Uterus (tissue), 4 donors: ENCODE data around the gene B4GALT4. TPM values are rescaled to one million over a fixed set of nuclear protein-coding genes. Genes with fewer than 3 reads are reported as not detected.
A peak's percentile ranks its signal among the peaks of the same experiment; 100 is the strongest.
"Not testable (repeated sequence)": the region's sequence is repeated elsewhere in the genome, so short reads cannot be mapped to it uniquely, and the experiment has no call there.

ENCODE experiments used
- DNase-seq, 2 donors: peaks; one replicate each; pipeline ENCODE4 v3.0.0-alpha.2; 2019 to 2020
- H3K27ac ChIP-seq, 2 donors: fragments of 200-600 bp; sonication (generic); 1 replicate in 1 of 2; 2 replicates in 1 of 2; pipeline ENCODE4 v1.5.1; 2016 to 2018
- H3K27me3 ChIP-seq, 2 donors: fragments of 200-600 bp; sonication (generic); one replicate each; pipeline ENCODE4 v1.5.1; 2018 to 2019; ENCODE audit warnings: control low read depth in 1 of 2
- H3K36me3 ChIP-seq, 2 donors: fragments of 200-600 bp; sonication (generic); one replicate each; pipeline ENCODE4 v1.5.1; 2019; ENCODE audit warnings: control low read depth in 1 of 2
- H3K4me1 ChIP-seq, 2 donors: fragments of 200-600 bp; sonication (generic); one replicate each; pipeline ENCODE4 v1.5.1; 2018 to 2019; ENCODE audit warnings: control low read depth in 1 of 2
- H3K4me3 ChIP-seq, 2 donors: fragments of 200-600 bp; sonication (generic); 1 replicate in 1 of 2; 2 replicates in 1 of 2; pipeline ENCODE4 v1.5.1; 2018 to 2019; ENCODE audit warnings: mild to moderate bottlenecking in 1 of 2
- H3K9me3 ChIP-seq, 2 donors: fragments of 200-600 bp; sonication (generic); one replicate each; pipeline ENCODE4 v1.5.1; 2019; ENCODE audit warnings: control low read depth in 1 of 2
- POLR2A ChIP-seq, 2 donors: fragments of 450-650 bp; IDR thresholded peaks; one replicate each; pipeline ENCODE4 v1.6.1; 2016; ENCODE audit warnings: antibody characterized with exemption in 2 of 2, mild to moderate bottlenecking in 1 of 2, moderate library complexity in 1 of 2
- intact Hi-C: fragments of 100-400 bp; cut with DNase I; formaldehyde crosslinking; loops from one replicate; pipeline ENCODE4 v1.15.1; 2023; ENCODE audit warnings: low total_unique reads
- total RNA-seq, 4 donors: library from RNA; depleted of rRNA in 3 of 4; stranded (reverse); fragments of >200 nt in 3 of 4; gene quantifications; one replicate each; pipeline versions ENCODE4 v1.1.0 to v1.2.4, GENCODE V29; 2014 to 2023
- TF ChIP-seq, protein P1 (sequence below), 4 experiments: fragments of 200-600 bp in 2 of 4; fragments of 450-650 bp in 2 of 4; sonication (generic) in 2 of 4; IDR thresholded peaks; one replicate each; pipeline ENCODE4 v1.5.1; 2016 to 2019; ENCODE audit warnings: antibody characterized with exemption in 4 of 4, mild to moderate bottlenecking in 2 of 4, moderate library complexity in 1 of 4
- donor health status: DM: yes; HTN: yes; CAD: no.

Gene B4GALT4
- total RNA-seq, 4 donors from 2014 or later, result 21.6 to 74.1 (median 49.8) TPM

DNA sequence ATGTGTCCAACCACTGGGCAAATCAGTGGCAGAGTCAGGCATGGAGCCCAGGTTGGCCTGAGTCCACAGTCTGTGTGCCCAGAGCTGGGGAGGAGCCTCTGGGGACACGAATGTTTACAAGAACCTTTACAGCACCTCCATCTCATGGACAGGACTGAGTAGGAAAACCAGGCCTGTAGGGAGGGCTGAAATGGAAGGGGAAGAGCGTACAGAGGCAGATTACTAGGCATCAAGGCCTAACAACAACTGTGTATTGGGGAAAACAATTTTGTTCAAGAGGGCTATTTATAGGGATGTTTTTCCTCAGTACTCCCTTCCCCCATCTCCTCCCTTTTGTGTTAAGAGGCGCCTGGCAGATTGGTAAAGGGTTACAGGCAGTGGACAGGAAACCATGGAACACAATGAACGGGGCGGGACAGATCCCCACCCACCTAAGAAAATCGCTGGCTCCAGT lies 38.5 kb upstream of the B4GALT4 start:
- no peaks in the 10 kb centered on the region for H3K36me3 ChIP-seq
- no peak for TF ChIP-seq POLR2A (IDR thresholded peaks at IDR 0.05)
- TF ChIP-seq, protein P1, sequence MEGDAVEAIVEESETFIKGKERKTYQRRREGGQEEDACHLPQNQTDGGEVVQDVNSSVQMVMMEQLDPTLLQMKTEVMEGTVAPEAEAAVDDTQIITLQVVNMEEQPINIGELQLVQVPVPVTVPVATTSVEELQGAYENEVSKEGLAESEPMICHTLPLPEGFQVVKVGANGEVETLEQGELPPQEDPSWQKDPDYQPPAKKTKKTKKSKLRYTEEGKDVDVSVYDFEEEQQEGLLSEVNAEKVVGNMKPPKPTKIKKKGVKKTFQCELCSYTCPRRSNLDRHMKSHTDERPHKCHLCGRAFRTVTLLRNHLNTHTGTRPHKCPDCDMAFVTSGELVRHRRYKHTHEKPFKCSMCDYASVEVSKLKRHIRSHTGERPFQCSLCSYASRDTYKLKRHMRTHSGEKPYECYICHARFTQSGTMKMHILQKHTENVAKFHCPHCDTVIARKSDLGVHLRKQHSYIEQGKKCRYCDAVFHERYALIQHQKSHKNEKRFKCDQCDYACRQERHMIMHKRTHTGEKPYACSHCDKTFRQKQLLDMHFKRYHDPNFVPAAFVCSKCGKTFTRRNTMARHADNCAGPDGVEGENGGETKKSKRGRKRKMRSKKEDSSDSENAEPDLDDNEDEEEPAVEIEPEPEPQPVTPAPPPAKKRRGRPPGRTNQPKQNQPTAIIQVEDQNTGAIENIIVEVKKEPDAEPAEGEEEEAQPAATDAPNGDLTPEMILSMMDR (IDR thresholded peaks at IDR 0.05), result no peak
- no peaks in the 10 kb centered on the region for H3K9me3 ChIP-seq
- no peak overlapping the region for H3K4me3 ChIP-seq
- intact Hi-C loops, result no loop called here
- H3K4me1 ChIP-seq, result no peaks in the 10 kb centered on the region
- peak overlapping the region; percentile 65 to 66 for H3K27ac ChIP-seq
- no peaks in the 10 kb centered on the region for H3K27me3 ChIP-seq
- DNase-seq, result peak; percentile 28 to 51

DNA sequence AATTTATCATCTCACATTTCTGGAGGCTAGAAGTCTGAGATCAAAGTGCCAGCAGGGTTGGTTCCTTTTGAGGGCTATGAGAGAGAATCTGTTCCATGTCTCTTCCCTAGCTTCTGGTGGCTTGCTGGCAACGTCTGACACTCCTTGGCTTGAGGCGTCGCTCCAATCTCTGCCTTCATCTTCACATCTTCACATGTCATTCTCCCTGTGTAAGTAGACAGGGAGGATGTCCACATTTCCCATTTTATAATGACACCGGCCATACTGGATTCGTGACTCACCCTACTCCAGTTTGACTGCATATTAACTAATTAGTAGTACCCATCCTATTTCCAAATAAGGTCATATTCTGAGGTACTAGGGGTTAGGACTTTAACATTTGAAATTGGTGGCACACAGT lies 36.0 kb upstream of the B4GALT4 start:
- Histone ChIP-seq H3K27ac (no peak overlapping the region), H3K36me3 (no peaks in the 10 kb centered on the region), H3K4me1 (no peaks in the 10 kb centered on the region), H3K27me3 (no peaks in the 10 kb centered on the region), H3K9me3 (no peaks in the 10 kb centered on the region), H3K4me3 (no peak overlapping the region)
- DNase-seq, result no peak
- no peak for TF ChIP-seq POLR2A (IDR thresholded peaks at IDR 0.05)
- TF ChIP-seq, protein P1 (IDR thresholded peaks at IDR 0.05), result no peak
- intact Hi-C loops, result no loop called here

DNA sequence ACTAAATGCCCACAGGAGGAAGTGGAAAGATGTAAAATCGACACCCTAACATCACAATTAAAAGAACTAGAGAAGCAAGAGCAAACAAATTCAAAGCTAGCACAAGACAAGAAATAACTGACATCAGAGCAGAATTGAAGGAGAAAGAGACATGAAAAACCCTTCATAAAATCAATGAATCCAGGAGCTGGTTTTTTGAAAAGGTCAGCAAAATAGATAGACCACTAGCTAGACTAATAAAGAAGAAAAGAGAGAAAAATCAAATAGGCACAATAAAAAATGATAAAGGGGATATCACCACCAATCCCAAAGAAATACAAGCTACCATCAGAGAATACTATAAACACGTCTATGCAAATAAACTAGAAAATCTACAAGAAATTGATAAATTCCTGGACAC lies 29.5 kb upstream of the B4GALT4 start:
- H3K9me3 ChIP-seq, DNase-seq, H3K36me3 ChIP-seq, H3K27me3 ChIP-seq, H3K27ac ChIP-seq, intact Hi-C loops, H3K4me3 ChIP-seq, H3K4me1 ChIP-seq: not testable (repeated sequence)

DNA sequence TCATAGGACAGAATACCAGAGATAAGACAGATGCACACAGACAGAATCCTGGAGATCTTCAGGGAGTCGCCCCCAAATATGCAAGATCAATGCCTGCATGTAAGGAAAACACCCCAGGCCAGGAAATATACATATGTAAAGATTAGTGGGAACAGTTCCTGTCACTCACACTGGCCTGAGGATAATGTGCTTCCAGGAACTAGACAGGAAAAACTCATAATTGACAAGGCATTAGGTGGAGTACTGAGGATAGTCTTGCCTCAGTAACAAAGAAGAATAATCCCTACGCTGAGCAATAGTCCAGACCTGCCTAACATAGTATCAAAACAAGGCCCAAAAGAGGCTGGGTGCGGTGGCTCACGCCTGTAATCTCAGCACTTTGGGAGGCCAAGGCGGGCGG lies 20.4 kb upstream of the B4GALT4 start:
- DNase-seq, result no peak
- Histone ChIP-seq H3K4me1 (no peaks in the 10 kb centered on the region), H3K27ac (no peak overlapping the region), H3K9me3 (no peaks in the 10 kb centered on the region), H3K4me3 (no peak overlapping the region), H3K36me3 (no peaks in the 10 kb centered on the region), H3K27me3 (no peaks in the 10 kb centered on the region)
- intact Hi-C loops, result no loop called here
- TF ChIP-seq, protein P1 (IDR thresholded peaks at IDR 0.05), result no peak
- TF ChIP-seq POLR2A (IDR thresholded peaks at IDR 0.05), result no peak

DNA sequence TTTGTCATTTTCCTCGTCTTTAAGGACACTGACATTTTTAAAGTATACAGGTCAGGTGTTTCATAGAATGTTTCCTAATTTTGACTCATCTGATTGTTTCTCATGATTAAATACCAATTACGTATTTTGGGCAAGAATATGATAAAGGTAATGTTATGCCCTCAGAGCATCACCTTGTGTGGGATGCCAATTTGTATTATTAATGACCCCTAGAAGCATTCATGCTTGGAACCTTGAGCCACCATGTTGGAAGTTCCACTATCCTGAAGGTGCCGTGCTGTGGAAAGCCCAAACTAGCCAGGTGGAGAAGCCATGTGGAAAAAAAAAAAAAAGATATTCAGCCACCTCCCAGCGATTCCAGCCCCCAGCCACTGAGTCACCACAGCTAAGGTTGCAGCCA lies 19.1 kb upstream of the B4GALT4 start:
- no peak overlapping the region for H3K4me3 ChIP-seq
- intact Hi-C loops, result no loop called here
- DNase-seq, result no peak
- TF ChIP-seq POLR2A (IDR thresholded peaks at IDR 0.05), result no peak
- TF ChIP-seq, protein P1 (IDR thresholded peaks at IDR 0.05), result no peak
- H3K27me3 ChIP-seq, result no peaks in the 10 kb centered on the region
- no peak overlapping the region for H3K27ac ChIP-seq
- H3K36me3 ChIP-seq, result no peaks in the 10 kb centered on the region
- H3K4me1 ChIP-seq, result no peaks in the 10 kb centered on the region
- H3K9me3 ChIP-seq, result no peaks in the 10 kb centered on the region

DNA sequence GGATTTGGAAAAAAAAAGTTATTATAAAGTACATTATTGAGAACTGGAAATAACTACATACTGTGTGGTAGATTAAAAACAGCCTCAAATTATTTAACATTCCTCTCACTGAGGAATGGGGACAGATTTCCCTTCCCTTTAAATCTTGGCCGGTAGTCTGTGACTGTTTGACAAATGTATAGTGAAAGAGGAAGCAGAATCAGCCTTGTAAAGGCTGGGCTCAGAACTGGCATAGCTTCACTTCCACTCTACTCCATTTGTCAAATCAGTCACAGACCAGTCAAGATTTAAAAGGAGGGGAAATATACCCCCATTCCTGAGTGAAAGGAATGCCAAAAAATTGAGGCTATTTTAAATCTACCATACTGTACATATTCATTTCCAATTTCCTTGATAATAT lies 18.2 kb upstream of the B4GALT4 start:
- no peaks in the 10 kb centered on the region for H3K36me3 ChIP-seq
- H3K4me3 ChIP-seq, result no peak overlapping the region
- DNase-seq, result no peak
- no peaks in the 10 kb centered on the region for H3K4me1 ChIP-seq
- no peaks in the 10 kb centered on the region for H3K9me3 ChIP-seq
- intact Hi-C loops, result no loop called here
- H3K27ac ChIP-seq, result no peak overlapping the region
- no peaks in the 10 kb centered on the region for H3K27me3 ChIP-seq
- no peak for TF ChIP-seq POLR2A (IDR thresholded peaks at IDR 0.05)
- TF ChIP-seq, protein P1 (IDR thresholded peaks at IDR 0.05), result no peak
